ENCODE measurements around the gene SLC8A1.
A peak's percentile ranks its signal among the peaks of the same experiment; 100 is the strongest.

SLC8A1 gene

GRCh38 chr2:40400336-40400953 is 51.4 kb downstream of the SLC8A1 start:
- peak; percentile 97 for FAIRE-seq
- TF ChIP-seq POLR2A (IDR thresholded peaks at IDR 0.05; ENCODE audit: low read depth, low read length) = no peak
- no peak for DNase-seq (ENCODE audit: insufficient read length, low spot score)

GRCh38 chr2:40397765-40398164 is 54.1 kb downstream of the SLC8A1 start:
- FAIRE-seq = no peak
- TF ChIP-seq POLR2A (IDR thresholded peaks at IDR 0.05; ENCODE audit: low read depth, low read length) = no peak
- no peak for DNase-seq (ENCODE audit: insufficient read length, low spot score)

- DNase-seq (ENCODE audit: insufficient read length, low spot score) = no peak
- FAIRE-seq = no peak
- TF ChIP-seq POLR2A (IDR thresholded peaks at IDR 0.05; ENCODE audit: low read depth, low read length) = no peak
These were observed 55.8 kb downstream of the SLC8A1 start for GRCh38 chr2:40396124-40396523.

GRCh38 chr2:40395169-40396073 is 56.5 kb downstream of the SLC8A1 start:
- FAIRE-seq = peak; percentile 66
- no peak for DNase-seq (ENCODE audit: insufficient read length, low spot score)
- no peak for TF ChIP-seq POLR2A (IDR thresholded peaks at IDR 0.05; ENCODE audit: low read depth, low read length)

- no peak for DNase-seq (ENCODE audit: insufficient read length, low spot score)
These were observed 57.3 kb downstream of the SLC8A1 start for GRCh38 chr2:40394597-40394996.

GRCh38 chr2:40394031-40394430 is 57.9 kb downstream of the SLC8A1 start:
- DNase-seq (ENCODE audit: insufficient read length, low spot score) = no peak
- no peak for TF ChIP-seq POLR2A (IDR thresholded peaks at IDR 0.05; ENCODE audit: low read depth, low read length)
- peak; percentile 23 for FAIRE-seq

More at GRCh38 chr2:40394597-40394996, 57.3 kb downstream of the SLC8A1 start:
- no peak for TF ChIP-seq POLR2A (IDR thresholded peaks at IDR 0.05; ENCODE audit: low read depth, low read length)
- FAIRE-seq = no peak

- no peak for TF ChIP-seq POLR2A (IDR thresholded peaks at IDR 0.05; ENCODE audit: low read depth, low read length)
- DNase-seq (ENCODE audit: insufficient read length, low spot score) (no peak), FAIRE-seq (no peak)
These were observed 63.7 kb downstream of the SLC8A1 start for GRCh38 chr2:40388161-40388560.

- TF ChIP-seq POLR2A (IDR thresholded peaks at IDR 0.05; ENCODE audit: low read depth, low read length) = no peak
- FAIRE-seq (no peak), DNase-seq (ENCODE audit: insufficient read length, low spot score) (no peak)
These were observed 65.7 kb downstream of the SLC8A1 start for GRCh38 chr2:40386177-40386576.

GRCh38 chr2:40384714-40385113 is 67.2 kb downstream of the SLC8A1 start:
- FAIRE-seq (no peak), DNase-seq (ENCODE audit: insufficient read length, low spot score) (no peak)
- no peak for TF ChIP-seq POLR2A (IDR thresholded peaks at IDR 0.05; ENCODE audit: low read depth, low read length)

- TF ChIP-seq POLR2A (IDR thresholded peaks at IDR 0.05; ENCODE audit: low read depth, low read length) = no peak
- DNase-seq (ENCODE audit: insufficient read length, low spot score) = no peak
- no peak for FAIRE-seq
These were observed 67.7 kb downstream of the SLC8A1 start for GRCh38 chr2:40384233-40384632.

GRCh38 chr2:40380721-40381120 is 71.2 kb downstream of the SLC8A1 start:
- TF ChIP-seq POLR2A (IDR thresholded peaks at IDR 0.05; ENCODE audit: low read depth, low read length) = no peak
- FAIRE-seq (no peak), DNase-seq (ENCODE audit: insufficient read length, low spot score) (no peak)

- DNase-seq (ENCODE audit: insufficient read length, low spot score) (no peak), FAIRE-seq (no peak)
- no peak for TF ChIP-seq POLR2A (IDR thresholded peaks at IDR 0.05; ENCODE audit: low read depth, low read length)
These were observed 71.8 kb downstream of the SLC8A1 start for GRCh38 chr2:40380041-40380440.

GRCh38 chr2:40374543-40375240 is 77.2 kb downstream of the SLC8A1 start:
- FAIRE-seq (peak; percentile 6), DNase-seq (ENCODE audit: insufficient read length, low spot score) (no peak)
- TF ChIP-seq POLR2A (IDR thresholded peaks at IDR 0.05; ENCODE audit: low read depth, low read length) = no peak

- DNase-seq (ENCODE audit: insufficient read length, low spot score) (no peak), FAIRE-seq (no peak)
- TF ChIP-seq POLR2A (IDR thresholded peaks at IDR 0.05; ENCODE audit: low read depth, low read length) = no peak
These were observed 78.8 kb downstream of the SLC8A1 start for GRCh38 chr2:40373111-40373510.

Data from H54 (cell line).